CD14-positive monocyte (primary cell): ENCODE measurements around the gene SEMA4A. TPM values are rescaled to one million over a fixed set of nuclear protein-coding genes. Genes with fewer than 3 reads are reported as not detected.
"Not testable (repeated sequence)": the region's sequence is repeated elsewhere in the genome, so short reads cannot be mapped to it uniquely, and the experiment has no call there.

Experiments
- DNase-seq, 3 donors: peaks; one replicate each; pipeline ENCODE4 v3.0.0-alpha.2; 2011 to 2022
- H2AFZ ChIP-seq: 2 replicates; pipeline ENCODE4 v1.6.0; 2012; ENCODE audit warnings: mild to moderate bottlenecking, low read depth, low read length, inconsistent platforms; ENCODE audit not compliant: insufficient read depth, poor library complexity, severe bottlenecking
- H3K27ac ChIP-seq, 2 donors: 1 replicate in 1 of 2; 2 replicates in 1 of 2; pipeline ENCODE4 v1.5.1; 2012 to 2013; ENCODE audit warnings: low read length in 2 of 2, control low read depth in 1 of 2, inconsistent platforms in 1 of 2, low read depth in 1 of 2, mild to moderate bottlenecking in 1 of 2
- H3K27me3 ChIP-seq, 2 donors: one replicate each; pipeline versions ENCODE4 v1.6.0 to v1.6.1; 2011 to 2013; ENCODE audit warnings: low read length in 2 of 2; ENCODE audit not compliant: control insufficient read depth in 2 of 2, insufficient read depth in 2 of 2
- H3K36me3 ChIP-seq, 2 donors: replicated peaks in 1 of 2; 1 replicate in 1 of 2; 2 replicates in 1 of 2; pipeline versions ENCODE4 v1.5.1 to v1.6.1; 2012 to 2013; ENCODE audit warnings: low read length in 2 of 2, control low read depth in 1 of 2, inconsistent platforms in 1 of 2, mild to moderate bottlenecking in 1 of 2; ENCODE audit not compliant: insufficient read depth in 2 of 2, control insufficient read depth in 1 of 2
- H3K4me1 ChIP-seq, 2 donors: 1 replicate in 1 of 2; 2 replicates in 1 of 2; pipeline versions ENCODE4 v1.5.1 to v1.6.1; 2012 to 2013; ENCODE audit warnings: low read length in 2 of 2, control low read depth in 1 of 2, inconsistent platforms in 1 of 2, mild to moderate bottlenecking in 1 of 2, moderate library complexity in 1 of 2; ENCODE audit not compliant: insufficient read depth in 2 of 2, control insufficient read depth in 1 of 2
- H3K4me2 ChIP-seq: replicated peaks from 2 replicates; pipeline ENCODE3; 2012; ENCODE audit warnings: low read length, moderate library complexity, mild to moderate bottlenecking; ENCODE audit not compliant: poor library complexity, severe bottlenecking; ENCODE audit errors: extremely low read depth
- H3K4me3 ChIP-seq, 3 experiments: fragments of 200-600 bp in 1 of 3; sonication (generic) in 1 of 3; replicated peaks in 1 of 3; 1 replicate in 2 of 3; 2 replicates in 1 of 3; pipeline ENCODE4 v1.5.1; 2011 to 2013; ENCODE audit warnings: low read length in 3 of 3, mild to moderate bottlenecking in 3 of 3, control low read depth in 2 of 3, low read depth in 2 of 3, inconsistent platforms in 1 of 3, moderate library complexity in 1 of 3
- H3K79me2 ChIP-seq: 2 replicates; pipeline ENCODE4 v1.6.0; 2012; ENCODE audit warnings: mild to moderate bottlenecking, control low read depth, inconsistent platforms, low read length, moderate library complexity; ENCODE audit not compliant: insufficient read depth
- H3K9ac ChIP-seq: 2 replicates; pipeline ENCODE4 v1.6.0; 2017; ENCODE audit warnings: low read length, mild to moderate bottlenecking; ENCODE audit not compliant: insufficient read depth, poor library complexity, severe bottlenecking
- H3K9me3 ChIP-seq, 2 donors: replicated peaks in 1 of 2; 1 replicate in 1 of 2; 2 replicates in 1 of 2; pipeline versions ENCODE4 v1.5.1 to v1.6.1; 2012 to 2013; ENCODE audit warnings: low read length in 2 of 2, control low read depth in 1 of 2; ENCODE audit not compliant: control insufficient read depth in 1 of 2, insufficient read depth in 1 of 2
- H4K20me1 ChIP-seq: 2 replicates; pipeline ENCODE4 v1.6.0; 2012; ENCODE audit warnings: mild to moderate bottlenecking, low read length, control low read depth, moderate library complexity; ENCODE audit not compliant: insufficient read depth
- H3K27ac Mint-ChIP-seq, 7 donors: one replicate each; pipeline ENCODE4 v1.8.0; 2020; ENCODE audit warnings: mild to moderate bottlenecking in 7 of 7, mixed read lengths in 7 of 7, moderate library complexity in 6 of 7, inconsistent platforms in 2 of 7
- H3K27me3 Mint-ChIP-seq, 3 donors: one replicate each; pipeline ENCODE4 v1.8.0; 2021 to 2022; ENCODE audit warnings: low read depth in 3 of 3, mild to moderate bottlenecking in 3 of 3, mixed read lengths in 3 of 3, moderate library complexity in 3 of 3, inconsistent platforms in 1 of 3
- H3K36me3 Mint-ChIP-seq, 2 donors: one replicate each; pipeline ENCODE4 v1.8.0; 2020; ENCODE audit warnings: mixed read lengths in 2 of 2, inconsistent platforms in 1 of 2, mild to moderate bottlenecking in 1 of 2
- H3K4me1 Mint-ChIP-seq: one replicate; pipeline ENCODE4 v1.8.0; 2020; ENCODE audit warnings: mild to moderate bottlenecking, mixed read lengths
- H3K4me3 Mint-ChIP-seq, 2 donors: one replicate each; pipeline ENCODE4 v1.8.0; 2020; ENCODE audit warnings: mild to moderate bottlenecking in 2 of 2, mixed read lengths in 2 of 2, moderate library complexity in 1 of 2
- H3K9me3 Mint-ChIP-seq, 7 donors: one replicate each; pipeline ENCODE4 v1.8.0; 2020 to 2022; ENCODE audit warnings: mixed read lengths in 7 of 7, mild to moderate bottlenecking in 6 of 7, moderate library complexity in 6 of 7, inconsistent platforms in 2 of 7
- CTCF ChIP-seq: fragments of 200-600 bp; IDR thresholded peaks from one replicate; pipeline ENCODE4 v1.8.0; 2022; ENCODE audit warnings: antibody characterized with exemption, mild to moderate bottlenecking
- WGBS: methylation state at CpG from one replicate; pipeline ENCODE4 v1.1.5; 2013; ENCODE audit warnings: missing lambda C conversion rate; ENCODE audit not compliant: insufficient coverage; 5-methylcytosine and 5-hydroxymethylcytosine counted together
- intact Hi-C, 2 donors: fragments of 100-400 bp; cut with micrococcal nuclease; formaldehyde crosslinking; loops; one replicate each; pipeline versions ENCODE4 v1.15.0 to v1.15.1; 2023
- polyA plus RNA-seq, 3 donors: library from polyadenylated mRNA; depleted of rRNA in 1 of 3; unstranded in 2 of 3; stranded (reverse) in 1 of 3; fragments of 300-500 nt in 2 of 3; fragments of >200 nt in 1 of 3; fragmentation: Illumina TruSeq in 2 of 3; gene quantifications; 1 replicate in 2 of 3; 2 replicates in 1 of 3; pipeline ENCODE4 v1.2.3, GENCODE V29; 2012 to 2021

Gene SEMA4A
- polyA plus RNA-seq, 3 donors: 72.3 to 121 (median 116) TPM

- peaks cover 39 to 55% of the 10 kb centered on the region in 2 donors for H3K36me3 Mint-ChIP-seq
- H3K4me3 Mint-ChIP-seq: no peak overlapping the region
- H3K27ac Mint-ChIP-seq: no peak overlapping the region
- H3K4me2 ChIP-seq: no peak overlapping the region
- no peaks in the 10 kb centered on the region for H3K79me2 ChIP-seq
- intact Hi-C loops: no loop called here
- no peak overlapping the region for H3K27ac ChIP-seq
- no peak overlapping the region for H3K9ac ChIP-seq
- peaks cover 3% of the 10 kb centered on the region for H3K4me1 Mint-ChIP-seq
- no peak overlapping the region for H3K4me3 ChIP-seq
- no peak overlapping the region for H2AFZ ChIP-seq
- H3K4me1 ChIP-seq: no peaks in the 10 kb centered on the region
- no peaks in the 10 kb centered on the region for H3K27me3 ChIP-seq
- peaks cover 15% of the 10 kb centered on the region for H4K20me1 ChIP-seq
- H3K9me3 Mint-ChIP-seq: peaks cover 0 to 2% (median 0%) of the 10 kb centered on the region in 7 donors
- peaks cover 32% of the 10 kb centered on the region in 2 donors for H3K36me3 ChIP-seq
- no peak for TF ChIP-seq CTCF
- peaks cover 0 to 2% (median 0%) of the 10 kb centered on the region in 3 donors for H3K27me3 Mint-ChIP-seq
- no peaks in the 10 kb centered on the region for H3K9me3 ChIP-seq
- WGBS: no CpG with 5 or more reads among the region's 3 CpGs
- DNase-seq: no peak
Observed at GRCh38 chr1:156180471-156180870, 27.1 kb downstream of the SEMA4A start.

- DNase-seq, H2AFZ ChIP-seq, H3K9me3 ChIP-seq, H3K27ac Mint-ChIP-seq, H3K27me3 Mint-ChIP-seq, H3K4me1 Mint-ChIP-seq, H3K9ac ChIP-seq, H4K20me1 ChIP-seq, H3K4me3 Mint-ChIP-seq, H3K27me3 ChIP-seq, intact Hi-C loops, H3K4me1 ChIP-seq, H3K4me2 ChIP-seq, H3K79me2 ChIP-seq, H3K4me3 ChIP-seq, H3K9me3 Mint-ChIP-seq, H3K27ac ChIP-seq: not testable (repeated sequence)
- no CpG with 5 or more reads among the region's 8 CpGs for WGBS
- H3K36me3 Mint-ChIP-seq: peaks cover 31 to 46% of the 10 kb centered on the region in 2 donors
- H3K36me3 ChIP-seq: peaks cover 22 to 23% of the 10 kb centered on the region in 2 donors
Observed at GRCh38 chr1:156181391-156181924, 28.1 kb downstream of the SEMA4A start.

- H3K4me1 Mint-ChIP-seq, H3K9me3 ChIP-seq, H2AFZ ChIP-seq, DNase-seq, H3K27ac ChIP-seq, H3K9ac ChIP-seq, H4K20me1 ChIP-seq, H3K4me3 Mint-ChIP-seq, H3K4me2 ChIP-seq, H3K27me3 Mint-ChIP-seq, H3K4me1 ChIP-seq, H3K27ac Mint-ChIP-seq, H3K27me3 ChIP-seq, H3K9me3 Mint-ChIP-seq, intact Hi-C loops, H3K4me3 ChIP-seq, H3K79me2 ChIP-seq: not testable (repeated sequence)
- WGBS: 100% methylated on average over 1 of the region's 12 CpGs
- peaks cover 15% of the 10 kb centered on the region in 2 donors for H3K36me3 ChIP-seq
- H3K36me3 Mint-ChIP-seq: peaks cover 25 to 38% of the 10 kb centered on the region in 2 donors
Observed at GRCh38 chr1:156182010-156182779, 28.8 kb downstream of the SEMA4A start.
